Non-pigmented ciliary epithelial cell (primary cell): ENCODE data around the gene TMEM183A.

Source experiments
- DNase-seq: peaks from one replicate; pipeline ENCODE4 v3.0.0-alpha.2; 2010; ENCODE audit warnings: low read depth

Gene TMEM183A

GRCh38 chr1:203031467-203031866, 24.3 kb downstream of the TMEM183A start:
- DNase-seq, result no peak

GRCh38 chr1:203033287-203033686, 26.1 kb downstream of the TMEM183A start:
- no peak for DNase-seq

- DNase-seq, result no peak
Observed at GRCh38 chr1:203033917-203034316, 26.7 kb downstream of the TMEM183A start.

GRCh38 chr1:203034422-203035110, 27.4 kb downstream of the TMEM183A start:
- no peak for DNase-seq

GRCh38 chr1:203035111-203036000, 28.2 kb downstream of the TMEM183A start:
- DNase-seq, result no peak

- DNase-seq, result no peak
Observed at GRCh38 chr1:203036135-203036534, 29.0 kb downstream of the TMEM183A start.

GRCh38 chr1:203036537-203036936, 29.4 kb downstream of the TMEM183A start:
- no peak for DNase-seq

- no peak for DNase-seq
Observed at GRCh38 chr1:203037509-203038190, 30.5 kb downstream of the TMEM183A start.

- no peak for DNase-seq
Observed at GRCh38 chr1:203038217-203038741, 31.1 kb downstream of the TMEM183A start.

GRCh38 chr1:203038891-203039608, 31.9 kb downstream of the TMEM183A start:
- DNase-seq, result no peak

GRCh38 chr1:203039609-203040512, 32.7 kb downstream of the TMEM183A start:
- no peak for DNase-seq

GRCh38 chr1:203040513-203041275, 33.5 kb downstream of the TMEM183A start:
- no peak for DNase-seq

GRCh38 chr1:203041351-203041932, 34.3 kb downstream of the TMEM183A start:
- DNase-seq, result no peak

- DNase-seq, result no peak
Observed at GRCh38 chr1:203043830-203044545, 36.8 kb downstream of the TMEM183A start.

GRCh38 chr1:203044546-203045250, 37.5 kb downstream of the TMEM183A start:
- DNase-seq, result no peak

- no peak for DNase-seq
Observed at GRCh38 chr1:203045336-203045735, 38.2 kb downstream of the TMEM183A start.

- no peak for DNase-seq
Observed at GRCh38 chr1:203045821-203046594, 38.8 kb downstream of the TMEM183A start.
